Measurements from ENCODE around the gene PTGES3. TPM values are rescaled to one million over a fixed set of nuclear protein-coding genes. Genes with fewer than 3 reads are reported as not detected.
A peak's percentile ranks its signal among the peaks of the same experiment; 100 is the strongest.

Gene PTGES3
- total RNA-seq, 1 donor from 2014 or later: 157 TPM

GRCh38 chr12:56633468-56634241 lies 54.4 kb downstream of the PTGES3 start:
- no peak for DNase-seq (ENCODE audit: low spot score)
- intact Hi-C loops (cut with DNase I): no loop called here
- ATAC-seq: no peak

- no peak for ATAC-seq
- DNase-seq (ENCODE audit: low spot score): no peak
- intact Hi-C loops (cut with DNase I): no loop called here
Measured at GRCh38 chr12:56632701-56633467, 55.2 kb downstream of the PTGES3 start.

- intact Hi-C loops (cut with DNase I): no loop called here
- peak; percentile 21 for ATAC-seq
- DNase-seq (ENCODE audit: low spot score): peak; percentile 87
Measured at GRCh38 chr12:56631790-56632700, 56.0 kb downstream of the PTGES3 start.

- ATAC-seq: peak; percentile 91
- intact Hi-C loops (cut with DNase I): no loop called here
Measured at GRCh38 chr12:56630180-56630632, 57.9 kb downstream of the PTGES3 start, which contains the start of gene BAZ2A. TSS of gene BAZ2A (minus strand) at chr12:56630326. CDS start at chr12:56617530, 12,796 bp downstream.

GRCh38 chr12:56629459-56630179 lies 58.5 kb downstream of the PTGES3 start:
- DNase-seq (ENCODE audit: low spot score): peak; percentile 67
- peak; percentile 30 for ATAC-seq
- intact Hi-C loops (cut with DNase I): no loop called here

More at GRCh38 chr12:56630180-56630632, 57.9 kb downstream of the PTGES3 start, which contains the start of gene BAZ2A:
- DNase-seq (ENCODE audit: low spot score): peak; percentile 92

- intact Hi-C loops (cut with DNase I): no loop called here
- peak; percentile 82 for DNase-seq (ENCODE audit: low spot score)
Measured at GRCh38 chr12:56628671-56629458, 59.2 kb downstream of the PTGES3 start.

GRCh38 chr12:56626701-56627100 lies 61.4 kb downstream of the PTGES3 start:
- DNase-seq (ENCODE audit: low spot score) (no peak), ATAC-seq (no peak)
- intact Hi-C loops (cut with DNase I): no loop called here

More at GRCh38 chr12:56628671-56629458, 59.2 kb downstream of the PTGES3 start:
- peak; percentile 43 for ATAC-seq

GRCh38 chr12:56622535-56622934 lies 65.5 kb downstream of the PTGES3 start:
- intact Hi-C loops (cut with DNase I): no loop called here
- ATAC-seq (no peak), DNase-seq (ENCODE audit: low spot score) (no peak)

- intact Hi-C loops (cut with DNase I): no loop called here
- ATAC-seq (no peak), DNase-seq (ENCODE audit: low spot score) (no peak)
Measured at GRCh38 chr12:56616925-56617324, 71.2 kb downstream of the PTGES3 start.

GRCh38 chr12:56616244-56616643 lies 71.8 kb downstream of the PTGES3 start:
- no peak for ATAC-seq
- intact Hi-C loops (cut with DNase I): no loop called here
- no peak for DNase-seq (ENCODE audit: low spot score)

- intact Hi-C loops (cut with DNase I): no loop called here
- DNase-seq (ENCODE audit: low spot score): no peak
- ATAC-seq: no peak
Measured at GRCh38 chr12:56614627-56615026, 73.5 kb downstream of the PTGES3 start.

Other genes starting within 250 kb of the PTGES3 start
- gene TIMELESS, start 238.9 kb downstream of the PTGES3 start, total RNA-seq: 4.4 TPM
- not detected for gene MIP, start 233.6 kb downstream of the PTGES3 start, total RNA-seq
- 2.9 TPM for gene SPRYD4, start 219.7 kb downstream of the PTGES3 start, total RNA-seq
- 0.98 TPM for gene GLS2, start 200.1 kb downstream of the PTGES3 start, total RNA-seq
- gene RBMS2, start 166.5 kb downstream of the PTGES3 start, total RNA-seq: 90.6 TPM
- gene BAZ2A, start 58.0 kb downstream of the PTGES3 start, total RNA-seq: 148 TPM
- gene ATP5F1B, start 42.3 kb downstream of the PTGES3 start, total RNA-seq: 246 TPM
- gene NACA, start 37.0 kb upstream of the PTGES3 start, total RNA-seq: 690 TPM
- gene PRIM1, start 64.0 kb upstream of the PTGES3 start, total RNA-seq: 6.4 TPM
- 0.67 TPM for gene HSD17B6, start 75.0 kb upstream of the PTGES3 start, total RNA-seq
- gene SDR9C7, start 246.1 kb upstream of the PTGES3 start, total RNA-seq: 0.18 TPM